GM23338 (cell line): Measurements from ENCODE around the gene DLL1. TPM values are rescaled to one million over a fixed set of nuclear protein-coding genes. Genes with fewer than 3 reads are reported as not detected.

ENCODE experiments used
- ATAC-seq: fragments of 200-7000 bp; cut with Tn5 transposase; 3 replicates; pipeline ENCODE4 v1.9.1; 2020
- DNase-seq: peaks from one replicate; pipeline ENCODE4 v3.0.0-alpha.2; 2015; ENCODE audit warnings: low spot score
- H2AFZ ChIP-seq: fragments of 200-600 bp; sonication (generic); 2 replicates; pipeline ENCODE4 v1.8.0; 2016; ENCODE audit warnings: antibody characterized with exemption, mild to moderate bottlenecking, moderate library complexity
- H3F3A ChIP-seq: fragments of 200-600 bp; sonication (generic); replicated peaks from 2 replicates; pipeline ENCODE4 v1.8.0; 2017; ENCODE audit warnings: antibody characterized with exemption, mixed run types, low read depth
- H3K27ac ChIP-seq: fragments of 200-600 bp; sonication (generic); 2 replicates; pipeline ENCODE4 v1.6.1; 2016; ENCODE audit warnings: low read depth
- H3K27me3 ChIP-seq: fragments of 200-600 bp; sonication (generic); 2 replicates; pipeline ENCODE4 v1.8.0; 2016; ENCODE audit warnings: mild to moderate bottlenecking, mixed run types, moderate library complexity; ENCODE audit not compliant: insufficient read depth
- H3K36me3 ChIP-seq: fragments of 200-600 bp; sonication (generic); 2 replicates; pipeline ENCODE4 v1.8.0; 2016; ENCODE audit warnings: mild to moderate bottlenecking; ENCODE audit not compliant: insufficient read depth
- H3K4me1 ChIP-seq: fragments of 200-600 bp; sonication (generic); 2 replicates; pipeline ENCODE4 v1.8.0; 2016; ENCODE audit warnings: mild to moderate bottlenecking, moderate library complexity; ENCODE audit not compliant: insufficient read depth
- H3K4me2 ChIP-seq: fragments of 200-600 bp; sonication (generic); 2 replicates; pipeline ENCODE4 v1.7.1; 2017; ENCODE audit warnings: mixed run types
- H3K4me3 ChIP-seq: fragments of 200-600 bp; sonication (generic); 2 replicates; pipeline ENCODE4 v1.6.1; 2016; ENCODE audit warnings: mixed run types
- H3K79me2 ChIP-seq: fragments of 200-600 bp; sonication (generic); replicated peaks from 2 replicates; pipeline ENCODE4 v1.8.0; 2017; ENCODE audit warnings: mild to moderate bottlenecking; ENCODE audit not compliant: insufficient read depth
- H3K9me2 ChIP-seq: fragments of 200-600 bp; sonication (generic); 2 replicates; pipeline ENCODE4 v1.8.0; 2017; ENCODE audit not compliant: insufficient read depth
- H4K20me1 ChIP-seq: fragments of 200-600 bp; sonication (generic); replicated peaks from 2 replicates; pipeline ENCODE4 v1.8.0; 2017; ENCODE audit warnings: mild to moderate bottlenecking; ENCODE audit not compliant: insufficient read depth
- H3K27ac Mint-ChIP-seq: 2 replicates; pipeline ENCODE4 v1.8.0; 2020; ENCODE audit warnings: inconsistent platforms, mild to moderate bottlenecking, moderate library complexity, mixed read lengths
- H3K27me3 Mint-ChIP-seq: 3 replicates; pipeline ENCODE4 v1.8.0; 2022; ENCODE audit warnings: low read depth, mild to moderate bottlenecking, moderate library complexity, mixed read lengths, inconsistent platforms; ENCODE audit not compliant: insufficient read depth, poor library complexity
- H3K36me3 Mint-ChIP-seq: 3 replicates; pipeline ENCODE4 v1.8.0; 2021; ENCODE audit warnings: low read depth, mild to moderate bottlenecking, inconsistent platforms, moderate library complexity, mixed read lengths
- H3K4me1 Mint-ChIP-seq: 3 replicates; pipeline ENCODE4 v1.8.0; 2020; ENCODE audit warnings: mild to moderate bottlenecking, inconsistent platforms, mixed read lengths
- H3K4me3 Mint-ChIP-seq: 3 replicates; pipeline ENCODE4 v1.8.0; 2021; ENCODE audit warnings: moderate library complexity, mild to moderate bottlenecking, inconsistent platforms, mixed read lengths
- H3K9me3 Mint-ChIP-seq: 3 replicates; pipeline ENCODE4 v1.8.0; 2020; ENCODE audit warnings: moderate library complexity, mild to moderate bottlenecking, inconsistent platforms, mixed read lengths
- EZH2 ChIP-seq: fragments of 200-600 bp; sonication (generic); IDR thresholded peaks from one replicate; pipeline ENCODE4 v1.8.0; 2017; ENCODE audit warnings: antibody characterized with exemption, mild to moderate bottlenecking, low read depth; ENCODE audit not compliant: unreplicated experiment
- NANOG ChIP-seq: IDR thresholded peaks from 2 replicates; pipeline ENCODE4 v1.6.1; 2016; ENCODE audit warnings: antibody characterized with exemption, borderline replicate concordance
- STAT1 ChIP-seq: IDR thresholded peaks from one replicate; pipeline ENCODE4 v1.6.1; 2016; ENCODE audit warnings: antibody characterized with exemption; ENCODE audit not compliant: unreplicated experiment
- polyA plus RNA-seq: library from polyadenylated mRNA; unstranded; fragments of >200 nt; fragmentation: Nextera tagmentation; extraction: Ambion mirVana; gene quantifications from 2 replicates; pipeline ENCODE4 v1.2.1, GENCODE V29; 2016
- total RNA-seq: library from RNA; depleted of rRNA; stranded (reverse); fragments of >200 nt; shearing (Covaris generic); gene quantifications from 2 replicates; pipeline ENCODE4 v1.2.3, GENCODE V29; 2014
- TF ChIP-seq, protein P1 (sequence below): fragments of 250-450 bp; sonication (Bioruptor Pico); IDR thresholded peaks from 2 replicates; pipeline ENCODE4 v1.5.0; 2020; ENCODE audit warnings: mild to moderate bottlenecking, moderate library complexity
- TF ChIP-seq, protein P2 (sequence below): IDR thresholded peaks from 2 replicates; pipeline ENCODE4 v1.6.1; 2016; ENCODE audit warnings: antibody characterized with exemption

The DLL1 gene
- total and polyA plus RNA-seq, 2 experiments from 2014 or later, result 2.2 to 4.6 TPM

DNA sequence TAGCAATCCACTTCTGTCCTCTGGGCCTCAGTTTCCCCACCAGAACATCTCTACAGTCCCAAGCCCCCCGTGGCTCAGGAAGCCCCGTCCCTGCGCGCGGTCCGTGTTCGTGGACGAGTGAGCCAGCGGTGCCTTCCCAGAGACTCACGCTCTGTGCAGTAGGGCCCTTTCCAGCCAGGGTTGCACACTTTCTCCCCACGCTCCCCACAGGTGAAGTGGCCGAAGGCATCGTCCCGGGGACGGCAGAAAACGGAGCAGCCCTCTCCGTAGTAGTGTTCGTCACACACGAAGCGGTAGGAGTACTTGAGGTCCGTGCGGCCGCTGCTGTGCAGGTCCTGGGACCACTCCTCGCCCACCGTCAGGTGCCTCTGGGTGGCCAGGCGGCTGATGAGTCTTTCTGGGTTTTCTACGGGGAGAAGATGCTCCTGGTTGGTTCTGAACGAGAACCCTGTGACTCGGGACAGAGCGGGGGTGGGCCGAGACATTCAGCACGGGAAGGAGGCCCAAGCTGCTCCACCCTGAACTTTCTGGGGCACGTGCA lies 2.7 kb downstream of the DLL1 start (continued):
- TF ChIP-seq, protein P1, sequence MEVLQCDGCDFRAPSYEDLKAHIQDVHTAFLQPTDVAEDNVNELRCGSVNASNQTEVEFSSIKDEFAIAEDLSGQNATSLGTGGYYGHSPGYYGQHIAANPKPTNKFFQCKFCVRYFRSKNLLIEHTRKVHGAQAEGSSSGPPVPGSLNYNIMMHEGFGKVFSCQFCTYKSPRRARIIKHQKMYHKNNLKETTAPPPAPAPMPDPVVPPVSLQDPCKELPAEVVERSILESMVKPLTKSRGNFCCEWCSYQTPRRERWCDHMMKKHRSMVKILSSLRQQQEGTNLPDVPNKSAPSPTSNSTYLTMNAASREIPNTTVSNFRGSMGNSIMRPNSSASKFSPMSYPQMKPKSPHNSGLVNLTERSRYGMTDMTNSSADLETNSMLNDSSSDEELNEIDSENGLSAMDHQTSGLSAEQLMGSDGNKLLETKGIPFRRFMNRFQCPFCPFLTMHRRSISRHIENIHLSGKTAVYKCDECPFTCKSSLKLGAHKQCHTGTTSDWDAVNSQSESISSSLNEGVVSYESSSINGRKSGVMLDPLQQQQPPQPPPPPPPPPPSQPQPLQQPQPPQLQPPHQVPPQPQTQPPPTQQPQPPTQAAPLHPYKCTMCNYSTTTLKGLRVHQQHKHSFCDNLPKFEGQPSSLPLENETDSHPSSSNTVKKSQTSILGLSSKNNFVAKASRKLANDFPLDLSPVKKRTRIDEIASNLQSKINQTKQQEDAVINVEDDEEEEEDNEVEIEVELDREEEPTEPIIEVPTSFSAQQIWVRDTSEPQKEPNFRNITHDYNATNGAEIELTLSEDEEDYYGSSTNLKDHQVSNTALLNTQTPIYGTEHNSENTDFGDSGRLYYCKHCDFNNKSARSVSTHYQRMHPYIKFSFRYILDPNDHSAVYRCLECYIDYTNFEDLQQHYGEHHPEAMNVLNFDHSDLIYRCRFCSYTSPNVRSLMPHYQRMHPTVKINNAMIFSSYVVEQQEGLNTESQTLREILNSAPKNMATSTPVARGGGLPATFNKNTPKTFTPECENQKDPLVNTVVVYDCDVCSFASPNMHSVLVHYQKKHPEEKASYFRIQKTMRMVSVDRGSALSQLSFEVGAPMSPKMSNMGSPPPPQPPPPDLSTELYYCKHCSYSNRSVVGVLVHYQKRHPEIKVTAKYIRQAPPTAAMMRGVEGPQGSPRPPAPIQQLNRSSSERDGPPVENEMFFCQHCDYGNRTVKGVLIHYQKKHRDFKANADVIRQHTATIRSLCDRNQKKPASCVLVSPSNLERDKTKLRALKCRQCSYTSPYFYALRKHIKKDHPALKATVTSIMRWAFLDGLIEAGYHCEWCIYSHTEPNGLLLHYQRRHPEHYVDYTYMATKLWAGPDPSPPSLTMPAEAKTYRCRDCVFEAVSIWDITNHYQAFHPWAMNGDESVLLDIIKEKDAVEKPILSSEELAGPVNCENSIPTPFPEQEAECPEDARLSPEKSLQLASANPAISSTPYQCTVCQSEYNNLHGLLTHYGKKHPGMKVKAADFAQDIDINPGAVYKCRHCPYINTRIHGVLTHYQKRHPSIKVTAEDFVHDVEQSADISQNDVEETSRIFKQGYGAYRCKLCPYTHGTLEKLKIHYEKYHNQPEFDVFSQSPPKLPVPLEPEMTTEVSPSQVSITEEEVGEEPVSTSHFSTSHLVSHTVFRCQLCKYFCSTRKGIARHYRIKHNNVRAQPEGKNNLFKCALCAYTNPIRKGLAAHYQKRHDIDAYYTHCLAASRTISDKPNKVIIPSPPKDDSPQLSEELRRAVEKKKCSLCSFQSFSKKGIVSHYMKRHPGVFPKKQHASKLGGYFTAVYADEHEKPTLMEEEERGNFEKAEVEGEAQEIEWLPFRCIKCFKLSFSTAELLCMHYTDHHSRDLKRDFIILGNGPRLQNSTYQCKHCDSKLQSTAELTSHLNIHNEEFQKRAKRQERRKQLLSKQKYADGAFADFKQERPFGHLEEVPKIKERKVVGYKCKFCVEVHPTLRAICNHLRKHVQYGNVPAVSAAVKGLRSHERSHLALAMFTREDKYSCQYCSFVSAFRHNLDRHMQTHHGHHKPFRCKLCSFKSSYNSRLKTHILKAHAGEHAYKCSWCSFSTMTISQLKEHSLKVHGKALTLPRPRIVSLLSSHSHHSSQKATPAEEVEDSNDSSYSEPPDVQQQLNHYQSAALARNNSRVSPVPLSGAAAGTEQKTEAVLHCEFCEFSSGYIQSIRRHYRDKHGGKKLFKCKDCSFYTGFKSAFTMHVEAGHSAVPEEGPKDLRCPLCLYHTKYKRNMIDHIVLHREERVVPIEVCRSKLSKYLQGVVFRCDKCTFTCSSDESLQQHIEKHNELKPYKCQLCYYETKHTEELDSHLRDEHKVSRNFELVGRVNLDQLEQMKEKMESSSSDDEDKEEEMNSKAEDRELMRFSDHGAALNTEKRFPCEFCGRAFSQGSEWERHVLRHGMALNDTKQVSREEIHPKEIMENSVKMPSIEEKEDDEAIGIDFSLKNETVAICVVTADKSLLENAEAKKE (CRISPR knock-in tag), result no peak
- no peak for TF ChIP-seq STAT1
- TF ChIP-seq, protein P2, sequence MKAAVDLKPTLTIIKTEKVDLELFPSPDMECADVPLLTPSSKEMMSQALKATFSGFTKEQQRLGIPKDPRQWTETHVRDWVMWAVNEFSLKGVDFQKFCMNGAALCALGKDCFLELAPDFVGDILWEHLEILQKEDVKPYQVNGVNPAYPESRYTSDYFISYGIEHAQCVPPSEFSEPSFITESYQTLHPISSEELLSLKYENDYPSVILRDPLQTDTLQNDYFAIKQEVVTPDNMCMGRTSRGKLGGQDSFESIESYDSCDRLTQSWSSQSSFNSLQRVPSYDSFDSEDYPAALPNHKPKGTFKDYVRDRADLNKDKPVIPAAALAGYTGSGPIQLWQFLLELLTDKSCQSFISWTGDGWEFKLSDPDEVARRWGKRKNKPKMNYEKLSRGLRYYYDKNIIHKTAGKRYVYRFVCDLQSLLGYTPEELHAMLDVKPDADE, result no peak

DNA sequence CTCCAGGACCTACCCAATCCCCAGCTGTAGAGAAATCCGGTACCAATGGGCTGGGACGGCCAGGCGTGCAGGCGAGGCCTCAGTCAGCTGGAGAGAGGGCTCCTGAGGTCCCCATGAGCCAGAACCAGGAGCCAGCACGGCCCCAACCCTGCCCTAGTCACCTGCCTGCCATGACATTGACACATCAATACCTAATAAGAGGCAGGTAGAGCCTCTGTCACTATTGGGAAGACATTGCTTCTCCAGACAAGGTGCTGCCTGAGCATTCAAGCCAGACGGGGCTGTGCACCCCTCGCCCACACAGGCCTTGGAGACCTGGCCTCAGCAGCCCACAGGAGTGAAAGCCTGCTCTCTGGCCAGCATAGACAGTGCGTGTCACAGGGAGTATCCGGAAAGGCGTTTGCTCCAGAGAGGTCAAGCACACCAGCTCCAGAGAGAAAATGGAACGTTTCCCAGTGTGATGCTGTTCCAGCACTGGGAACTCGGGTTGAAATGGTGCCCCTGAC lies 3.5 kb downstream of the DLL1 start:
- ATAC-seq (no peak), DNase-seq (no peak)
- Mint-ChIP-seq H3K9me3 (peaks cover 8% of the 10 kb centered on the region), H3K36me3 (peaks cover 14% of the 10 kb centered on the region), H3K27ac (no peak overlapping the region), H3K4me1 (peaks cover 39% of the 10 kb centered on the region), H3K4me3 (0 out of 3 replicates have a peak overlapping the region, but pooled peaks have one; percentile 69), H3K27me3 (peaks cover 65% of the 10 kb centered on the region)
- no peaks in the 10 kb centered on the region for H3K79me2 ChIP-seq
- H3K4me1 ChIP-seq, result peaks cover 20% of the 10 kb centered on the region
- peaks cover 13% of the 10 kb centered on the region; the same call in 1 of the 2 replicates for H3F3A ChIP-seq
- H3K27ac ChIP-seq, result no peak overlapping the region
- H3K9me2 ChIP-seq, result no peaks in the 10 kb centered on the region
- H3K27me3 ChIP-seq, result peaks cover 62% of the 10 kb centered on the region
- no peak overlapping the region for H3K4me2 ChIP-seq
- no peak overlapping the region for H3K4me3 ChIP-seq
- H3K36me3 ChIP-seq, result no peaks in the 10 kb centered on the region
- TF ChIP-seq, protein P2, result no peak
- TF ChIP-seq EZH2, result peak; percentile 36
- no peak for TF ChIP-seq NANOG
- no peak for TF ChIP-seq STAT1
- H4K20me1 ChIP-seq, result no peaks in the 10 kb centered on the region; the same call in 1 of the 2 replicates
- H2AFZ ChIP-seq, result no peak overlapping the region
